Endothelial cell (in vitro differentiated cells): ENCODE data around the gene RRP1. TPM values are rescaled to one million over a fixed set of nuclear protein-coding genes. Genes with fewer than 3 reads are reported as not detected.

Experiments used
- DNase-seq: peaks from one replicate; pipeline ENCODE4 v3.0.0; 2021; ENCODE audit warnings: low spot score
- H3K27ac Mint-ChIP-seq: one replicate; pipeline ENCODE4 v1.8.0; 2021; ENCODE audit warnings: mixed read lengths, inconsistent platforms; ENCODE audit not compliant: unreplicated experiment
- H3K27me3 Mint-ChIP-seq: one replicate; pipeline ENCODE4 v1.8.0; 2021; ENCODE audit warnings: mild to moderate bottlenecking, moderate library complexity, mixed read lengths, inconsistent platforms; ENCODE audit not compliant: unreplicated experiment
- H3K36me3 Mint-ChIP-seq: one replicate; pipeline ENCODE4 v1.8.0; 2021; ENCODE audit warnings: mild to moderate bottlenecking, low read depth, mixed read lengths, inconsistent platforms; ENCODE audit not compliant: unreplicated experiment
- H3K4me1 Mint-ChIP-seq: one replicate; pipeline ENCODE4 v1.8.0; 2021; ENCODE audit warnings: mild to moderate bottlenecking, mixed read lengths, inconsistent platforms; ENCODE audit not compliant: unreplicated experiment
- H3K4me3 Mint-ChIP-seq: one replicate; pipeline ENCODE4 v1.8.0; 2021; ENCODE audit warnings: mild to moderate bottlenecking, mixed read lengths, inconsistent platforms; ENCODE audit not compliant: unreplicated experiment
- H3K9me3 Mint-ChIP-seq: one replicate; pipeline ENCODE4 v1.8.0; 2021; ENCODE audit warnings: mixed read lengths, inconsistent platforms; ENCODE audit not compliant: unreplicated experiment
- CTCF ChIP-seq: fragments of 200-600 bp; sonication (generic); IDR thresholded peaks from one replicate; pipeline ENCODE4 v1.5.0; 2021; ENCODE audit warnings: antibody characterized with exemption; ENCODE audit not compliant: unreplicated experiment
- total RNA-seq: library from RNA; stranded (reverse); fragmentation: NEBNext Ultra II Directional; extraction: Animal tissue kit (Norgen Biotek cat#: 25700); gene quantifications from one replicate; pipeline ENCODE4 v1.2.1, GENCODE V29; 2021; ENCODE audit not compliant: unreplicated experiment

Gene RRP1
- total RNA-seq, 1 donor from 2014 or later, result 21.0 TPM

DNA sequence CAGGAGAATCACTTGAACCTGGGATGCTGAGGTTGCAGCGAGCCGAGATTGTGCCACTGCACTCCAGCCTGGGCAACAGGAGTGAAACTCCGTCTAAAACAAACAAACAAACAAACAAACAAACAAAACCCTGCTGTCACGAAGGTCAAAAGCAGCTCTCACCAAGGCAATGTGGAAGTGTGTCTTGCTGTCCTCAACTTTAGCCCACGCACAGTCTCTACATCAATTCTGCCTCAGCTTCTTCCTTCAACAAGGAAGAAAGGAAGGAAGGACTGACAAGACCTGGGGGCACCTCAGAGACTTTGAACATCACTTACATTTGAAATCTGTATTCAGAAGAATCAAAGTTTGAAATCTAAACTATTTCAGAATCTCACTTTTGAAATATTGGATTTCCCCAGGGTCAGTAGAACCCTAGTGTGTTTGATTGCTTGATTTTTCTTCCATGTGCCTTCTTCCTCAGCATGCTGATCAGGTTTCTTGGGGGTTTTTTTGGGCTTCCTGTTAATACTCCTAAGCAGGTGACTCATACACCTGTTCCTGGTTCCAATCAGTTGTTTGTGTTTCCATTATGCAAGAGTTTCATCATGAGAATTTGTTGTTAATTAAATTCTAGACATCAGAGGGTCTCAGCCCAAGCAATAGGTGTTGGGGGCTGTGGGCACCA, 6.8 kb upstream of the RRP1 start:
- Mint-ChIP-seq H3K36me3 (no peaks in the 10 kb centered on the region), H3K27ac (no peak overlapping the region), H3K4me1 (peaks cover 10% of the 10 kb centered on the region), H3K9me3 (no peaks in the 10 kb centered on the region), H3K27me3 (peaks cover 6% of the 10 kb centered on the region), H3K4me3 (no peak overlapping the region)
- no peak for TF ChIP-seq CTCF
- DNase-seq, result no peak

DNA sequence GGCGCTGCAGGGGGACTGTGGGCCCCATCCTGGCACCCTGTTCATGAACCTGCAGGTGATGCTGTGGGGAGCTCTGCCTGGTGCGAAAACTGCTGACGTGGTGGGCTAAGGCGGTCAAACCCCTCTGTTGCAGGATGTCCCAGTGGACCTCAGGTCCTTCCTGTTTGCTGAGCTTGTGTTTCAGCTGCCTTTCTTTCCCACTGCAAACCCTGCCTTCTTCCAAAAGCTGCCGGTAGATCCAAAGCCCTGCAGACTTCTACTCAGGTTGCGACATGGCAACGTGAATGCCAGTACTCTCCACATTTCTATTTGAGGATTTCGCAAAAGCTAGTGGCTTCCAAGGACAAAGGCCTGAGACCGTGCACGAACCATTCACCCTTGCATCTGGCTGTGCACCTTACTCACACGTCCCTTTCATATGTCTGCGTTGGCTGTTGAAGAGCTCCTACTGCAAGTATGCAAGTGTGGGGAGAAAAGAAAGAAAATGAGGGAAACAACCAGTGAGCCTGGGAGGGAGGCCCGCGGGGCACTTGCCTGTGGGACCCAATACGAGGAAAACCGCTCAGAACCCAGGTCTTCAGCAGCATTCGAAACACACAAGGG, 6.2 kb upstream of the RRP1 start:
- peaks cover 6% of the 10 kb centered on the region for H3K27me3 Mint-ChIP-seq
- H3K9me3 Mint-ChIP-seq, result no peaks in the 10 kb centered on the region
- TF ChIP-seq CTCF, result no peak
- no peak overlapping the region for H3K4me3 Mint-ChIP-seq
- H3K4me1 Mint-ChIP-seq, result peaks cover 10% of the 10 kb centered on the region
- no peak for DNase-seq
- no peaks in the 10 kb centered on the region for H3K36me3 Mint-ChIP-seq
- H3K27ac Mint-ChIP-seq, result no peak overlapping the region

DNA sequence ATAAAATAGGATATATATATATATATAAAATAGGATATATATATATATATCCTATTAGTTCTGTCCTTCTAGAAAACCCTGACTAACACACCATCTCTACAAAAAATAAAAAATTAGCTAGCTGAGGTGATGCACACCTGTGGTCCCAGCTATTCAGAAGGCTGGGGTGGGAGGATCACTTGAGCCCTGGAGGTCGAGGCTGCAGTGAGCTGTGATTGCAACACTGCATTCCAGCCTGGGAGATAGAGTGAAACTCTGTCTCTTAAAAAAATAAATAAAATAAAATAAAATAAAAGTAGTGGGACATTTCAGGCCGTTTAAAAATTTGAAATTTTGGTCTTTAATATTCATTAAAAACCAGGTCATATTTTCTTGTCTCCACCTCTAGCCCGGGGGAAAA, 4.2 kb upstream of the RRP1 start:
- Mint-ChIP-seq H3K27ac (no peak overlapping the region), H3K4me1 (peaks cover 11% of the 10 kb centered on the region), H3K27me3 (peaks cover 1% of the 10 kb centered on the region), H3K4me3 (no peak overlapping the region), H3K36me3 (no peaks in the 10 kb centered on the region), H3K9me3 (no peaks in the 10 kb centered on the region)
- DNase-seq, result no peak
- TF ChIP-seq CTCF, result no peak

GRCh38 chr21:43786300-43786806, 3.0 kb upstream of the RRP1 start:
- Mint-ChIP-seq H3K4me3 (no peak overlapping the region), H3K36me3 (peaks cover 3% of the 10 kb centered on the region), H3K27ac (no peak overlapping the region), H3K27me3 (peaks cover 1% of the 10 kb centered on the region), H3K9me3 (no peaks in the 10 kb centered on the region), H3K4me1 (peaks cover 13% of the 10 kb centered on the region)
- TF ChIP-seq CTCF, result no peak
- DNase-seq, result no peak

- DNase-seq, result no peak
- Mint-ChIP-seq H3K9me3 (no peaks in the 10 kb centered on the region), H3K4me1 (peaks cover 13% of the 10 kb centered on the region), H3K27me3 (peaks cover 4% of the 10 kb centered on the region), H3K27ac (no peak overlapping the region), H3K4me3 (no peak overlapping the region), H3K36me3 (peaks cover 5% of the 10 kb centered on the region)
- no peak for TF ChIP-seq CTCF
These were observed 2.5 kb upstream of the RRP1 start for GRCh38 chr21:43786807-43787440.
